ENCODE measurements around the gene BTBD9. TPM values are rescaled to one million over a fixed set of nuclear protein-coding genes. Genes with fewer than 3 reads are reported as not detected.

Gene BTBD9
- total and polyA plus RNA-seq, 5 donors, result 9.8 to 24.6 (median 23.7) TPM

- ATAC-seq (no peak), DNase-seq (no peak)
- H3K27me3 ChIP-seq (ENCODE audit: control insufficient read depth, insufficient read depth), result no peaks in the 10 kb centered on the region
- H3K9me3 ChIP-seq (ENCODE audit: control insufficient read depth, low read length), result no peaks in the 10 kb centered on the region
- peaks cover 3% of the 10 kb centered on the region for H3K4me1 ChIP-seq (ENCODE audit: control insufficient read depth, insufficient read depth, low read length)
- no peak overlapping the region for H3K4me3 ChIP-seq (ENCODE audit: low read length)
- intact Hi-C loops (cut with DNase I), result no loop called here
- no peak overlapping the region for H3K27ac ChIP-seq (ENCODE audit: low read length)
- 94% methylated on average over 1 of the region's 1 CpG for WGBS
Measured at GRCh38 chr6:38371881-38372280, 267.8 kb downstream of the BTBD9 start.

GRCh38 chr6:38370653-38371601 lies 268.8 kb downstream of the BTBD9 start:
- H3K9me3 ChIP-seq (ENCODE audit: control insufficient read depth, low read length), result no peaks in the 10 kb centered on the region
- H3K27me3 ChIP-seq (ENCODE audit: control insufficient read depth, insufficient read depth), result no peaks in the 10 kb centered on the region
- 49% methylated on average over 8 of the region's 8 CpGs for whole genome bisulfite sequencing
- H3K4me1 ChIP-seq (ENCODE audit: control insufficient read depth, insufficient read depth, low read length), result peaks cover 3% of the 10 kb centered on the region
- no peak for DNase-seq
- peak; percentile 52 to 80 for ATAC-seq
- no peak overlapping the region for H3K4me3 ChIP-seq (ENCODE audit: low read length)
- H3K27ac ChIP-seq (ENCODE audit: low read length), result peak overlapping the region; percentile 9
- intact Hi-C loops (cut with DNase I), result no loop called here

DNA sequence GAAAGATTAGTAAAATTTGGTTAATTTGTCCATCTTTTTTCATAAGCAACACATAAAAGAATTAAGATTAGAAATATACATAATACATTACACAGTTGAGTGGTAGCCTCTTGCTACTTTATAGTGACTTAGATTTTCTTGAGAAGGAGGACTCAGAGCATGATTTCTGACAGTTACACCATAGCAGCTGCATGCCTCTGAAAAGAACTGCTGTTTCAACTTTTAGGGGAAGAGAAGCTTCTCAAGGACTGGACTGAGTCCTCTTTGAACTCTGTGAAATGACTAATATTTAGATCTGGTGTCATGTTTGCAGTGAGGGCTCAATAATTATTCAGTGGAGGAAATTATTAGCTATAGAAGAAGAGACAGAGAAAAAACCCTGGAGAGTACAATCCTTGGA lies 272.5 kb downstream of the BTBD9 start:
- H3K4me3 ChIP-seq (ENCODE audit: low read length), result no peak overlapping the region
- no peak for DNase-seq
- no peak for ATAC-seq
- no peak overlapping the region for H3K27ac ChIP-seq (ENCODE audit: low read length)
- H3K4me1 ChIP-seq (ENCODE audit: control insufficient read depth, insufficient read depth, low read length), result peaks cover 3% of the 10 kb centered on the region
- intact Hi-C loops (cut with DNase I), result no loop called here
- H3K9me3 ChIP-seq (ENCODE audit: control insufficient read depth, low read length), result no peaks in the 10 kb centered on the region
- no peaks in the 10 kb centered on the region for H3K27me3 ChIP-seq (ENCODE audit: control insufficient read depth, insufficient read depth)

DNA sequence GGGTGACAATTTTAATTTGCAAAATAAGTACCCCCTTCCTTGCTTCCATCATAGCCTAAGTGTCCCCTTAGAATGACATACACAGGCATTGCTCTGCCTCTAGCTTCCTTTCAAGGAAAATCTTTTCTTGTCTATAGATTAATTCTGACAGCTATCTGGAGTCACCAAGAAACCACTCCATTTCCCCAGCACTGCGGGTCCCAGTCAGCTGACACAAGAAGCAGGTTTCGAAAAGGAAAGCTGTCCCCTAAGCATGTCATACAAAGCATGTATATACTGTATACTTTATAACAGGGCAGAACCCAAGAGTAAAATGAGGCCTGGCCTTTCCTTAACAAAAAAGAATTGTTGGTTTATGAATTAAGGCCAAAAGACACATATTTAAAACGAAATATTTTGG lies 273.5 kb downstream of the BTBD9 start:
- H3K4me3 ChIP-seq (ENCODE audit: low read length), result no peak overlapping the region
- intact Hi-C loops (cut with DNase I), result no loop called here
- WGBS, result 79% methylated on average over 3 of the region's 3 CpGs
- DNase-seq (no peak), ATAC-seq (no peak)
- H3K27me3 ChIP-seq (ENCODE audit: control insufficient read depth, insufficient read depth), result no peaks in the 10 kb centered on the region
- no peak overlapping the region for H3K27ac ChIP-seq (ENCODE audit: low read length)
- peaks cover 1% of the 10 kb centered on the region for H3K4me1 ChIP-seq (ENCODE audit: control insufficient read depth, insufficient read depth, low read length)
- no peaks in the 10 kb centered on the region for H3K9me3 ChIP-seq (ENCODE audit: control insufficient read depth, low read length)

DNA sequence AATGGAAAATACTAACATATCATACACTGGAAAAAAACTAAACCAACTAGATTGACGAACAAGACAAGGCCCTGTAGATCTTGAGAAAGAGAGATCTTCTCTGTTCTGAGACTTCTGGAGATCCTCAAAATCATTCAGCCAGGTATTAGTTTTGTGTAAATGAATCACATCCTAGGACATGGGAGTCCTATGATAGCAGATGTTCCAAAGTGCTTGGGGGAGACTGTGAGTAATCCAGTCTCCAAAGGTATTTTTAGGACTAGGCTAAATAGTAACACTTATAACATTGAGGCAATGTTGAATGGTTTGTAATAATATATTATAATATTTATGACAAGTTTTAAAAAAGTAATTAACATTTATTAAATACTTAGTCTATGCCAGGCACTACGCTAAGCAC lies 275.0 kb downstream of the BTBD9 start:
- ATAC-seq (no peak), DNase-seq (no peak)
- H3K27ac ChIP-seq (ENCODE audit: low read length), result no peak overlapping the region
- no peaks in the 10 kb centered on the region for H3K27me3 ChIP-seq (ENCODE audit: control insufficient read depth, insufficient read depth)
- H3K4me1 ChIP-seq (ENCODE audit: control insufficient read depth, insufficient read depth, low read length), result no peaks in the 10 kb centered on the region
- intact Hi-C loops (cut with DNase I), result no loop called here
- H3K4me3 ChIP-seq (ENCODE audit: low read length), result no peak overlapping the region
- no peaks in the 10 kb centered on the region for H3K9me3 ChIP-seq (ENCODE audit: control insufficient read depth, low read length)
- 94% methylated on average over 2 of the region's 2 CpGs for WGBS

DNA sequence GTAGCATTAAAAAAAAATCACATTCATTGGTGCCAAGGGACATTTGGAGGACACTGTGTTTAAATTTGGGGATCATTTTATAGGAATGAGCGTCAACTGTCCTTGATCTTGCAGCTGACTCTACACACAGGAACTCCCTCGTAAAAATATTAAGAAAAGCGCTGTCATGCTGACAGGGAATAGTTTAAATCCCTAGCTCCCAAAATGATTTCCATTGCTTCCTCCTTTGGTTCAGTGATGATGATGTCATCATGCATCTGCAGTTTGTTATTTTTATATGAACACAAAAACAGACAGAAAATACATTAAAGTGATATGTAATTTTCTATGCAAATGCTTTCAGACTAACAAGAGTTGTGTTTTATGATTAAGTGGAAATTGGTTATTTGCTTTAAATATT lies 275.6 kb downstream of the BTBD9 start:
- intact Hi-C loops (cut with DNase I), result no loop called here
- 55% methylated on average over 3 of the region's 3 CpGs for WGBS
- H3K27me3 ChIP-seq (ENCODE audit: control insufficient read depth, insufficient read depth), result no peaks in the 10 kb centered on the region
- H3K9me3 ChIP-seq (ENCODE audit: control insufficient read depth, low read length), result no peaks in the 10 kb centered on the region
- no peak overlapping the region for H3K27ac ChIP-seq (ENCODE audit: low read length)
- H3K4me1 ChIP-seq (ENCODE audit: control insufficient read depth, insufficient read depth, low read length), result no peaks in the 10 kb centered on the region
- H3K4me3 ChIP-seq (ENCODE audit: low read length), result no peak overlapping the region
- no peak for DNase-seq
- ATAC-seq, result no peak

DNA sequence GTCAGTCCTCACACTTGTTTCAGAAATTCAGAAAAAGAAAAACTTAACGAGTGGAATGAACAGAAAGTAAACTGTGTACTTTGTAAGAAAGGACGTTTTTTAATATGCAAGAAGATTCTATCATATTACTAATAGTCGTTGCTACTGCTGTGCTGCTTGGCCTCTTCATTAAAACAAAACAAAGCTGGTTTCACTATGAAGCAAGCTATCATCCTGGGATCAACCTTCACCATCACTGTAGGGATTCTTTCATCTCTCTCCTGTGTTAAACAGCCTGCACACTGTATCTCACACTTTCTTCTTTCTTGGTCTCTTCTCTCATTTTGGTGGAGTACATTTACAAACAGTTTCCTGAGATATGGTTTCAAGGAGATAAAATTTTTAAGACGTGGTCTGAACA lies 284.2 kb downstream of the BTBD9 start:
- H3K9me3 ChIP-seq (ENCODE audit: control insufficient read depth, low read length), result no peaks in the 10 kb centered on the region
- no peak for DNase-seq
- ATAC-seq, result no peak
- intact Hi-C loops (cut with DNase I), result no loop called here
- H3K27me3 ChIP-seq (ENCODE audit: control insufficient read depth, insufficient read depth), result no peaks in the 10 kb centered on the region
- H3K4me3 ChIP-seq (ENCODE audit: low read length), result no peak overlapping the region
- WGBS, result 69% methylated on average over 4 of the region's 4 CpGs
- H3K4me1 ChIP-seq (ENCODE audit: control insufficient read depth, insufficient read depth, low read length), result peaks cover 5% of the 10 kb centered on the region
- no peak overlapping the region for H3K27ac ChIP-seq (ENCODE audit: low read length)

DNA sequence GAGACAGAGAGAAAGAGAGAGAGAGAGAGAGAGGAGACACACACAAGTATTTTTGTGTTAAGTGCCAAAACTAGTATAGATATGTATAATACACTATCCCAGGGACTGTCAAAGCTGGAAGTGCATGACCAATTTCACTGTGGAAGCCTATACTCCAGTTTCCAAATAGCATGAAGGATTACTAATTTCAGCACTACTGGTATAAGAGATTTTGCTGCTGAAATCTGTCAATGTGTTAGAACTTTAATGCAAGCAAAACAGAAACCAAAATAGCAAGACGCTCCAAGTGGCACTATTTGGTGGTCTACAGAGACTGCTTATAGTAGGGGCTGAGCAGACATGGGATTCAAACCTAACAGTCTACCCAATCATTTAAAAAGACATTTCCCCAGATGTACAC lies 284.8 kb downstream of the BTBD9 start:
- Histone ChIP-seq H3K27ac (ENCODE audit: low read length) (no peak overlapping the region), H3K27me3 (ENCODE audit: control insufficient read depth, insufficient read depth) (no peaks in the 10 kb centered on the region), H3K9me3 (ENCODE audit: control insufficient read depth, low read length) (no peaks in the 10 kb centered on the region), H3K4me1 (ENCODE audit: control insufficient read depth, insufficient read depth, low read length) (peaks cover 6% of the 10 kb centered on the region), H3K4me3 (ENCODE audit: low read length) (no peak overlapping the region)
- intact Hi-C loops (cut with DNase I), result no loop called here
- WGBS, result 61% methylated on average over 1 of the region's 1 CpG
- ATAC-seq, result no peak
- DNase-seq, result no peak

GRCh38 chr6:38354037-38354381 lies 285.7 kb downstream of the BTBD9 start:
- Histone ChIP-seq H3K4me1 (ENCODE audit: control insufficient read depth, insufficient read depth, low read length) (peaks cover 8% of the 10 kb centered on the region), H3K9me3 (ENCODE audit: control insufficient read depth, low read length) (no peaks in the 10 kb centered on the region), H3K27me3 (ENCODE audit: control insufficient read depth, insufficient read depth) (no peaks in the 10 kb centered on the region), H3K4me3 (ENCODE audit: low read length) (no peak overlapping the region), H3K27ac (ENCODE audit: low read length) (no peak overlapping the region)
- WGBS, result 97% methylated on average over 1 of the region's 1 CpG
- intact Hi-C loops (cut with DNase I), result no loop called here
- DNase-seq, result no peak
- no peak for ATAC-seq

GRCh38 chr6:38353310-38354036 lies 286.3 kb downstream of the BTBD9 start:
- H3K9me3 ChIP-seq (ENCODE audit: control insufficient read depth, low read length), result no peaks in the 10 kb centered on the region
- H3K4me3 ChIP-seq (ENCODE audit: low read length), result no peak overlapping the region
- peaks cover 8% of the 10 kb centered on the region for H3K4me1 ChIP-seq (ENCODE audit: control insufficient read depth, insufficient read depth, low read length)
- ATAC-seq, result no peak
- no peak overlapping the region for H3K27ac ChIP-seq (ENCODE audit: low read length)
- 88% methylated on average over 7 of the region's 7 CpGs for WGBS
- H3K27me3 ChIP-seq (ENCODE audit: control insufficient read depth, insufficient read depth), result no peaks in the 10 kb centered on the region
- intact Hi-C loops (cut with DNase I), result no loop called here
- DNase-seq, result no peak

- Histone ChIP-seq H3K4me3 (ENCODE audit: low read length) (no peak overlapping the region), H3K27ac (ENCODE audit: low read length) (no peak overlapping the region), H3K27me3 (ENCODE audit: control insufficient read depth, insufficient read depth) (no peaks in the 10 kb centered on the region), H3K4me1 (ENCODE audit: control insufficient read depth, insufficient read depth, low read length) (peaks cover 5% of the 10 kb centered on the region), H3K9me3 (ENCODE audit: control insufficient read depth, low read length) (no peaks in the 10 kb centered on the region)
- ATAC-seq (no peak), DNase-seq (no peak)
- 100% methylated on average over 1 of the region's 1 CpG for WGBS
- intact Hi-C loops (cut with DNase I), result no loop called here
Measured at GRCh38 chr6:38352636-38353035, 287.1 kb downstream of the BTBD9 start.
